ENCODE results near the gene GCGR. TPM values are rescaled to one million over a fixed set of nuclear protein-coding genes. Genes with fewer than 3 reads are reported as not detected.
"Not testable (repeated sequence)": the region's sequence is repeated elsewhere in the genome, so short reads cannot be mapped to it uniquely, and the experiment has no call there.

Gene GCGR
- total RNA-seq, 3 donors from 2014 or later (not counting 1 experiment from before 2014, with no cell fraction given): not detected

DNA sequence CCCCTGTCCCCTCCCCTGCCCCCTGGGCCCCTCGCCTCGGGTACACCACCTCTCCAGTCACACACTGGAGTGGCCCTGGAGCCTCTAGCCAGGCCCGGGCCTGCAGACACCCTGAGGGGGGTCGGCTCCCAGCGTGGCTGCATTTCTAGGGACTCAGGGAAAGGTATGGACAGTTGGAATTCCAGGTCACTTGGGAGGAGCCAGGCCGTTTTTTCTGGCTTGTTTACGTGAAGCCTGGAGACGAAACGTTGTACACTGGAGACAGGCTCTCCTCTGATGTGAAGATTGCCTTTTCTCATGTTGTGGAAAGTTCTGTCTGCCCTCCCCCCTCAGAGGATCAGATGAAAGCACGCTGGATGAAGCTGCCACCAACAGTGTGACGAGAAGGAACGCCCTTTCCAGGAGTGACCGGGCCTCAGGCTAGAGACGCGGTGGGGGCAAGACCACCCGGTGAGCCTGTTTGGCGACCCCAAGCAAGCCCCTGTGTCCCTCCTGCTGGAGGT is 34.9 kb downstream of the GCGR start:
- Mint-ChIP-seq H3K9me3 (no peaks in the 10 kb centered on the region), H3K36me3 (no peaks in the 10 kb centered on the region), H3K27ac (no peak overlapping the region), H3K27me3 (ENCODE audit: low read depth in 2 of 2) (no peaks in the 10 kb centered on the region), H3K4me3 (no peak overlapping the region), H3K4me1 (no peaks in the 10 kb centered on the region)
- peaks cover 15% of the 10 kb centered on the region for H3K36me3 ChIP-seq (ENCODE audit: control insufficient read depth, insufficient read depth, low read length)
- TF ChIP-seq, protein P1, sequence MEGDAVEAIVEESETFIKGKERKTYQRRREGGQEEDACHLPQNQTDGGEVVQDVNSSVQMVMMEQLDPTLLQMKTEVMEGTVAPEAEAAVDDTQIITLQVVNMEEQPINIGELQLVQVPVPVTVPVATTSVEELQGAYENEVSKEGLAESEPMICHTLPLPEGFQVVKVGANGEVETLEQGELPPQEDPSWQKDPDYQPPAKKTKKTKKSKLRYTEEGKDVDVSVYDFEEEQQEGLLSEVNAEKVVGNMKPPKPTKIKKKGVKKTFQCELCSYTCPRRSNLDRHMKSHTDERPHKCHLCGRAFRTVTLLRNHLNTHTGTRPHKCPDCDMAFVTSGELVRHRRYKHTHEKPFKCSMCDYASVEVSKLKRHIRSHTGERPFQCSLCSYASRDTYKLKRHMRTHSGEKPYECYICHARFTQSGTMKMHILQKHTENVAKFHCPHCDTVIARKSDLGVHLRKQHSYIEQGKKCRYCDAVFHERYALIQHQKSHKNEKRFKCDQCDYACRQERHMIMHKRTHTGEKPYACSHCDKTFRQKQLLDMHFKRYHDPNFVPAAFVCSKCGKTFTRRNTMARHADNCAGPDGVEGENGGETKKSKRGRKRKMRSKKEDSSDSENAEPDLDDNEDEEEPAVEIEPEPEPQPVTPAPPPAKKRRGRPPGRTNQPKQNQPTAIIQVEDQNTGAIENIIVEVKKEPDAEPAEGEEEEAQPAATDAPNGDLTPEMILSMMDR (IDR thresholded peaks at IDR 0.05): no peak
- 75% methylated on average over 17 of the region's 17 CpGs for WGBS (ENCODE audit: insufficient coverage)
- DNase-seq (no peak), ATAC-seq (no peak)
- no peak overlapping the region for H3K4me3 ChIP-seq (ENCODE audit: low read length)
- H3K9me3 ChIP-seq (ENCODE audit: control insufficient read depth, insufficient read depth, low read length): no peaks in the 10 kb centered on the region
- peaks cover 5% of the 10 kb centered on the region for H3K4me1 ChIP-seq (ENCODE audit: control insufficient read depth, insufficient read depth, low read length)
- H3K27me3 ChIP-seq (ENCODE audit: control insufficient read depth, insufficient read depth, low read length): no peaks in the 10 kb centered on the region
- H3K27ac ChIP-seq (ENCODE audit: low read length): no peak overlapping the region
- intact Hi-C loops (cut with micrococcal nuclease): no loop called here

DNA sequence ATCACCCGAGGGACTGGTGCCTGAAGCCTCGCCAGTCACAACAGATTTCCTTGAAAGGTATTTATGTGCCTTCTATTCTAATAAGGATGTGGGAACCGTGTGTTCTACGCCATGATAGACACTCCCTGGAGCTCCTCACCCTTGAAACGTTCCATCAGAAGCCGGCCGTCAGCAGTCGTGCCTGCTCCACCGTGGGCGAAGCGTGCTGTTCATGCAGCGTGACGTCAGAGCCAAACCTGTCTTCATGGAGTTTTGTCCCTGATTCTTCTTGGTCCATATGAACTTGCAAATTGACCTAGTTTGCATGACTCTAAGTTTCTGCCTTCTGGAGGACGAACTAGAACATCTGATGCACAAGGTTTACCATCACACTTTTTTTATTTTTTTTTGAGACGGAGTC is 35.4 kb downstream of the GCGR start:
- no peaks in the 10 kb centered on the region for H3K9me3 Mint-ChIP-seq

DNA sequence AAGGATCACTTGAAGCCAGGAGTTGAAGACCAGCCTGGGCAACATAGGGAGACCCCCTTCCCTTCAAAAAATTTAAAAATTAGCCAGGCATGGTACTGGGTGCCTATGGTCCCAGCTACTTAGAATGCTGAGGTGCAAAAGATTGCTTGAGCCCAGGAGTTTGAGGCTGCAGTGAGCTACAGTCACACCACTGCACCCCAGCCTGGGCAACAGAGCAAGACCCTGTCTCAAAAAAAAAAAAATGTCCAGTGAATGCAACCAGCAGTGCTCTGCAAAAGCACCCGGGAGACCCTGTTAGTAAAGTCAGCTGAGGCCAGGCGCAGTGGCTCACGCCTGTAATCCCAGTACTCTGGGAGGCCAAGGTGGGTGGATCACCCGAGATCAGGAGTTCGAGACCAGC is 36.1 kb downstream of the GCGR start:
- H3K36me3 ChIP-seq (ENCODE audit: control insufficient read depth, insufficient read depth, low read length): peaks cover 28% of the 10 kb centered on the region
- intact Hi-C loops (cut with micrococcal nuclease); ATAC-seq; H3K9me3 ChIP-seq (ENCODE audit: control insufficient read depth, insufficient read depth, low read length); H3K27me3 ChIP-seq (ENCODE audit: control insufficient read depth, insufficient read depth, low read length); H3K27ac ChIP-seq (ENCODE audit: low read length); H3K4me1 ChIP-seq (ENCODE audit: control insufficient read depth, insufficient read depth, low read length); H3K9me3 Mint-ChIP-seq; H3K4me3 Mint-ChIP-seq; H3K4me1 Mint-ChIP-seq; H3K4me3 ChIP-seq (ENCODE audit: low read length); H3K27ac Mint-ChIP-seq; DNase-seq; H3K27me3 Mint-ChIP-seq (ENCODE audit: low read depth in 2 of 2); H3K36me3 Mint-ChIP-seq: not testable (repeated sequence)
- 97% methylated on average over 5 of the region's 5 CpGs for WGBS (ENCODE audit: insufficient coverage)

More for the DNA sequence above, 35.4 kb downstream of the GCGR start:
- no peaks in the 10 kb centered on the region for H3K4me1 Mint-ChIP-seq
- H3K4me3 ChIP-seq (ENCODE audit: low read length): no peak overlapping the region
- DNase-seq: no peak
- no peaks in the 10 kb centered on the region for H3K9me3 ChIP-seq (ENCODE audit: control insufficient read depth, insufficient read depth, low read length)
- H3K27ac ChIP-seq (ENCODE audit: low read length): no peak overlapping the region
- H3K36me3 Mint-ChIP-seq: no peaks in the 10 kb centered on the region
- TF ChIP-seq, protein P1 (IDR thresholded peaks at IDR 0.05): no peak
- no peaks in the 10 kb centered on the region for H3K4me1 ChIP-seq (ENCODE audit: control insufficient read depth, insufficient read depth, low read length)
- H3K27me3 ChIP-seq (ENCODE audit: control insufficient read depth, insufficient read depth, low read length): no peaks in the 10 kb centered on the region
- H3K4me3 Mint-ChIP-seq: no peak overlapping the region
- intact Hi-C loops (cut with micrococcal nuclease): no loop called here
- H3K27ac Mint-ChIP-seq: no peak overlapping the region
- peaks cover 20% of the 10 kb centered on the region for H3K36me3 ChIP-seq (ENCODE audit: control insufficient read depth, insufficient read depth, low read length)
- no peaks in the 10 kb centered on the region for H3K27me3 Mint-ChIP-seq (ENCODE audit: low read depth in 2 of 2)
- 85% methylated on average over 15 of the region's 15 CpGs for WGBS (ENCODE audit: insufficient coverage)
- no peak for ATAC-seq

DNA sequence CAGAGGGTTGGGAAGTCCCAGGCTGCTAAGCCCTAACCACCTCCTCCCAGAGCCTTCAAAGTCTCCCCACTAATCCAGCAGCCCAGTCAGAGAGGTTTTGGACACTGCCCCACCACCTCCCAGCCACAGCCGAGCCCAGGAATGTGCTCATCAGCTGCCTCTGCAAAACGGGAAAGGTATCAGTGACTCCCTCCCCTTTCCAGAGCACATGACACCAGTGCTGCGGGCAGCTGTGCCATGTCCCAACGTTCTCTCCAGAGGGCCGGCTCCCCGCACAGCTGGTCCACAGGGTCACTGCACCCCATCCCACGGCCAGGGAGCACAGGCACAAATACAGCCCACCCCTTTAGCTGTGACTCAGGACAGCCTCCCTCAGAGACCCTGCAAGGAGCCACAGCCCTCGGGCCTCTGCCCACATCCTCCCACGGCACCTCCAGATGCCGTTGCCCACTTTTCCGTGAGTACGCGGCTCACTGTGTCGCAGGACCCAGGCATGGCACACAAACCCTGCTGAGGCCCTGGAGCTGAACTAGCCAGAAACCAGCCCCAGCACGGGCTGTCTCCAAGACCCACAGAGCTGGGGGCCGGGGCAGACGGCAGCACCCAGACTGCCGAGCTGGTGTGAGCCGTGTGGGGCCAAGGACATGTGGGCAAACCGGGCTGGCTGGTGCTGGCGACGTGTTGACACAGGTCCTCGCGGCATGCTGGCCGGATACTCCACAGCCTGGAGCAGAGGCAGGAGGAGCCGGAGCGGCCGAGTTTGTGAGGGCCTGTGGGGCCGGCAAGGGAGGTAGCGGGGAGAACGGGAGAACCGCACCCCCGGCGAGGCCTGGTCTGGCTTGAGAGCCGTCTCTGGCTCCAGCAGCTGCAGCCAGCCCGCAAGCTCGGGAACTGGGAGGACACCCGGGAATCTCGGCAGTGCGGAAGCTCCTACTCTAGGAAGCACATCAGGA is 37.2 kb downstream of the GCGR start:
- Histone ChIP-seq H3K27ac (ENCODE audit: low read length) (no peak overlapping the region), H3K4me3 (ENCODE audit: low read length) (no peak overlapping the region), H3K9me3 (ENCODE audit: control insufficient read depth, insufficient read depth, low read length) (no peaks in the 10 kb centered on the region), H3K27me3 (ENCODE audit: control insufficient read depth, insufficient read depth, low read length) (no peaks in the 10 kb centered on the region), H3K36me3 (ENCODE audit: control insufficient read depth, insufficient read depth, low read length) (peaks cover 38% of the 10 kb centered on the region), H3K4me1 (ENCODE audit: control insufficient read depth, insufficient read depth, low read length) (no peaks in the 10 kb centered on the region)
- H3K27ac Mint-ChIP-seq: no peak overlapping the region
- no peaks in the 10 kb centered on the region for H3K4me1 Mint-ChIP-seq
- DNase-seq (no peak), ATAC-seq (peak in 1 of 3 donors; percentile 27)
- H3K9me3 Mint-ChIP-seq: no peaks in the 10 kb centered on the region
- TF ChIP-seq, protein P1 (IDR thresholded peaks at IDR 0.05): no peak
- intact Hi-C loops (cut with micrococcal nuclease): no loop called here
- H3K4me3 Mint-ChIP-seq: no peak overlapping the region
- H3K27me3 Mint-ChIP-seq (ENCODE audit: low read depth in 2 of 2): no peaks in the 10 kb centered on the region
- H3K36me3 Mint-ChIP-seq: no peaks in the 10 kb centered on the region
- WGBS (ENCODE audit: insufficient coverage): 84% methylated on average over 40 of the region's 40 CpGs
